CD14-positive monocyte (primary cell): ENCODE data around the gene MATK. TPM values are rescaled to one million over a fixed set of nuclear protein-coding genes. Genes with fewer than 3 reads are reported as not detected.

ENCODE experiments used
- DNase-seq, 3 donors: peaks; one replicate each; pipeline ENCODE4 v3.0.0-alpha.2; 2011 to 2022
- H2AFZ ChIP-seq: 2 replicates; pipeline ENCODE4 v1.6.0; 2012; ENCODE audit warnings: mild to moderate bottlenecking, low read depth, low read length, inconsistent platforms; ENCODE audit not compliant: insufficient read depth, poor library complexity, severe bottlenecking
- H3K27ac ChIP-seq, 2 donors: 1 replicate in 1 of 2; 2 replicates in 1 of 2; pipeline ENCODE4 v1.5.1; 2012 to 2013; ENCODE audit warnings: low read length in 2 of 2, control low read depth in 1 of 2, inconsistent platforms in 1 of 2, low read depth in 1 of 2, mild to moderate bottlenecking in 1 of 2
- H3K27me3 ChIP-seq, 2 donors: one replicate each; pipeline versions ENCODE4 v1.6.0 to v1.6.1; 2011 to 2013; ENCODE audit warnings: low read length in 2 of 2; ENCODE audit not compliant: control insufficient read depth in 2 of 2, insufficient read depth in 2 of 2
- H3K36me3 ChIP-seq, 2 donors: replicated peaks in 1 of 2; 1 replicate in 1 of 2; 2 replicates in 1 of 2; pipeline versions ENCODE4 v1.5.1 to v1.6.1; 2012 to 2013; ENCODE audit warnings: low read length in 2 of 2, control low read depth in 1 of 2, inconsistent platforms in 1 of 2, mild to moderate bottlenecking in 1 of 2; ENCODE audit not compliant: insufficient read depth in 2 of 2, control insufficient read depth in 1 of 2
- H3K4me1 ChIP-seq, 2 donors: 1 replicate in 1 of 2; 2 replicates in 1 of 2; pipeline versions ENCODE4 v1.5.1 to v1.6.1; 2012 to 2013; ENCODE audit warnings: low read length in 2 of 2, control low read depth in 1 of 2, inconsistent platforms in 1 of 2, mild to moderate bottlenecking in 1 of 2, moderate library complexity in 1 of 2; ENCODE audit not compliant: insufficient read depth in 2 of 2, control insufficient read depth in 1 of 2
- H3K4me2 ChIP-seq: replicated peaks from 2 replicates; pipeline ENCODE3; 2012; ENCODE audit warnings: low read length, moderate library complexity, mild to moderate bottlenecking; ENCODE audit not compliant: poor library complexity, severe bottlenecking; ENCODE audit errors: extremely low read depth
- H3K4me3 ChIP-seq, 3 experiments: fragments of 200-600 bp in 1 of 3; sonication (generic) in 1 of 3; replicated peaks in 1 of 3; 1 replicate in 2 of 3; 2 replicates in 1 of 3; pipeline ENCODE4 v1.5.1; 2011 to 2013; ENCODE audit warnings: low read length in 3 of 3, mild to moderate bottlenecking in 3 of 3, control low read depth in 2 of 3, low read depth in 2 of 3, inconsistent platforms in 1 of 3, moderate library complexity in 1 of 3
- H3K79me2 ChIP-seq: 2 replicates; pipeline ENCODE4 v1.6.0; 2012; ENCODE audit warnings: mild to moderate bottlenecking, control low read depth, inconsistent platforms, low read length, moderate library complexity; ENCODE audit not compliant: insufficient read depth
- H3K9ac ChIP-seq: 2 replicates; pipeline ENCODE4 v1.6.0; 2017; ENCODE audit warnings: low read length, mild to moderate bottlenecking; ENCODE audit not compliant: insufficient read depth, poor library complexity, severe bottlenecking
- H3K9me3 ChIP-seq, 2 donors: replicated peaks in 1 of 2; 1 replicate in 1 of 2; 2 replicates in 1 of 2; pipeline versions ENCODE4 v1.5.1 to v1.6.1; 2012 to 2013; ENCODE audit warnings: low read length in 2 of 2, control low read depth in 1 of 2; ENCODE audit not compliant: control insufficient read depth in 1 of 2, insufficient read depth in 1 of 2
- H4K20me1 ChIP-seq: 2 replicates; pipeline ENCODE4 v1.6.0; 2012; ENCODE audit warnings: mild to moderate bottlenecking, low read length, control low read depth, moderate library complexity; ENCODE audit not compliant: insufficient read depth
- H3K27ac Mint-ChIP-seq, 7 donors: one replicate each; pipeline ENCODE4 v1.8.0; 2020; ENCODE audit warnings: mild to moderate bottlenecking in 7 of 7, mixed read lengths in 7 of 7, moderate library complexity in 6 of 7, inconsistent platforms in 2 of 7
- H3K27me3 Mint-ChIP-seq, 3 donors: one replicate each; pipeline ENCODE4 v1.8.0; 2021 to 2022; ENCODE audit warnings: low read depth in 3 of 3, mild to moderate bottlenecking in 3 of 3, mixed read lengths in 3 of 3, moderate library complexity in 3 of 3, inconsistent platforms in 1 of 3
- H3K36me3 Mint-ChIP-seq, 2 donors: one replicate each; pipeline ENCODE4 v1.8.0; 2020; ENCODE audit warnings: mixed read lengths in 2 of 2, inconsistent platforms in 1 of 2, mild to moderate bottlenecking in 1 of 2
- H3K4me1 Mint-ChIP-seq: one replicate; pipeline ENCODE4 v1.8.0; 2020; ENCODE audit warnings: mild to moderate bottlenecking, mixed read lengths
- H3K4me3 Mint-ChIP-seq, 2 donors: one replicate each; pipeline ENCODE4 v1.8.0; 2020; ENCODE audit warnings: mild to moderate bottlenecking in 2 of 2, mixed read lengths in 2 of 2, moderate library complexity in 1 of 2
- H3K9me3 Mint-ChIP-seq, 7 donors: one replicate each; pipeline ENCODE4 v1.8.0; 2020 to 2022; ENCODE audit warnings: mixed read lengths in 7 of 7, mild to moderate bottlenecking in 6 of 7, moderate library complexity in 6 of 7, inconsistent platforms in 2 of 7
- CTCF ChIP-seq: fragments of 200-600 bp; IDR thresholded peaks from one replicate; pipeline ENCODE4 v1.8.0; 2022; ENCODE audit warnings: antibody characterized with exemption, mild to moderate bottlenecking
- WGBS: methylation state at CpG from one replicate; pipeline ENCODE4 v1.1.5; 2013; ENCODE audit warnings: missing lambda C conversion rate; ENCODE audit not compliant: insufficient coverage; 5-methylcytosine and 5-hydroxymethylcytosine counted together
- intact Hi-C, 2 donors: fragments of 100-400 bp; cut with micrococcal nuclease; formaldehyde crosslinking; loops; one replicate each; pipeline versions ENCODE4 v1.15.0 to v1.15.1; 2023
- polyA plus RNA-seq, 3 donors: library from polyadenylated mRNA; depleted of rRNA in 1 of 3; unstranded in 2 of 3; stranded (reverse) in 1 of 3; fragments of 300-500 nt in 2 of 3; fragments of >200 nt in 1 of 3; fragmentation: Illumina TruSeq in 2 of 3; gene quantifications; 1 replicate in 2 of 3; 2 replicates in 1 of 3; pipeline ENCODE4 v1.2.3, GENCODE V29; 2012 to 2021

Gene MATK
- polyA plus RNA-seq, 3 donors, result 0.20 to 0.44 (median 0.35) TPM

GRCh38 chr19:3814648-3815047 is 28.5 kb upstream of the MATK start:
- H3K27ac Mint-ChIP-seq, result peak overlapping the region in 1 of 7 donors; percentile 32
- Histone ChIP-seq H3K4me3 (no peak overlapping the region), H3K9ac (no peak overlapping the region), H3K79me2 (no peaks in the 10 kb centered on the region), H4K20me1 (no peaks in the 10 kb centered on the region), H3K27ac (no peak overlapping the region), H3K9me3 (no peaks in the 10 kb centered on the region), H2AFZ (no peak overlapping the region), H3K36me3 (no peaks in the 10 kb centered on the region), H3K4me1 (peaks cover 14 to 26% of the 10 kb centered on the region in 2 donors), H3K27me3 (no peaks in the 10 kb centered on the region), H3K4me2 (no peak overlapping the region)
- no peaks in the 10 kb centered on the region for H3K36me3 Mint-ChIP-seq
- DNase-seq, result no peak
- no peak for TF ChIP-seq CTCF
- peaks cover 16% of the 10 kb centered on the region for H3K4me1 Mint-ChIP-seq
- no peak overlapping the region for H3K4me3 Mint-ChIP-seq
- WGBS, result 90% methylated on average over 2 of the region's 4 CpGs
- peaks cover 9 to 17% (median 12%) of the 10 kb centered on the region in 3 donors for H3K27me3 Mint-ChIP-seq
- peaks cover 0 to 4% (median 0%) of the 10 kb centered on the region in 7 donors for H3K9me3 Mint-ChIP-seq
- intact Hi-C loops, result no loop called here

- H3K4me1 Mint-ChIP-seq, result peaks cover 16% of the 10 kb centered on the region
Observed at GRCh38 chr19:3813473-3814392, 27.6 kb upstream of the MATK start.

More at GRCh38 chr19:3813473-3814392, 27.6 kb upstream of the MATK start:
- no peak for DNase-seq
- H3K27me3 ChIP-seq, result no peaks in the 10 kb centered on the region
- H3K4me3 Mint-ChIP-seq, result no peak overlapping the region
- no peaks in the 10 kb centered on the region for H3K36me3 ChIP-seq
- 88% methylated on average over 15 of the region's 22 CpGs for WGBS
- no peak overlapping the region for H3K4me3 ChIP-seq
- H4K20me1 ChIP-seq, result no peaks in the 10 kb centered on the region
- peak overlapping the region in 1 of 7 donors; percentile 7 for H3K27ac Mint-ChIP-seq
- no peaks in the 10 kb centered on the region for H3K9me3 ChIP-seq
- H3K4me1 ChIP-seq, result peaks cover 12 to 21% of the 10 kb centered on the region in 2 donors
- H2AFZ ChIP-seq, result no peak overlapping the region
- peaks cover 8 to 16% (median 9%) of the 10 kb centered on the region in 3 donors for H3K27me3 Mint-ChIP-seq
- H3K4me2 ChIP-seq, result no peak overlapping the region
- peaks cover 0 to 4% (median 0%) of the 10 kb centered on the region in 7 donors for H3K9me3 Mint-ChIP-seq
- TF ChIP-seq CTCF, result no peak
- H3K79me2 ChIP-seq, result no peaks in the 10 kb centered on the region
- H3K36me3 Mint-ChIP-seq, result no peaks in the 10 kb centered on the region
- intact Hi-C loops, result no loop called here
- no peak overlapping the region for H3K9ac ChIP-seq
- H3K27ac ChIP-seq, result no peak overlapping the region
